ENCODE measurements around the gene RABL3. TPM values are rescaled to one million over a fixed set of nuclear protein-coding genes. Genes with fewer than 3 reads are reported as not detected.

Gene RABL3
- total RNA-seq, 1 experiment from 2014 or later = 14.6 TPM

DNA sequence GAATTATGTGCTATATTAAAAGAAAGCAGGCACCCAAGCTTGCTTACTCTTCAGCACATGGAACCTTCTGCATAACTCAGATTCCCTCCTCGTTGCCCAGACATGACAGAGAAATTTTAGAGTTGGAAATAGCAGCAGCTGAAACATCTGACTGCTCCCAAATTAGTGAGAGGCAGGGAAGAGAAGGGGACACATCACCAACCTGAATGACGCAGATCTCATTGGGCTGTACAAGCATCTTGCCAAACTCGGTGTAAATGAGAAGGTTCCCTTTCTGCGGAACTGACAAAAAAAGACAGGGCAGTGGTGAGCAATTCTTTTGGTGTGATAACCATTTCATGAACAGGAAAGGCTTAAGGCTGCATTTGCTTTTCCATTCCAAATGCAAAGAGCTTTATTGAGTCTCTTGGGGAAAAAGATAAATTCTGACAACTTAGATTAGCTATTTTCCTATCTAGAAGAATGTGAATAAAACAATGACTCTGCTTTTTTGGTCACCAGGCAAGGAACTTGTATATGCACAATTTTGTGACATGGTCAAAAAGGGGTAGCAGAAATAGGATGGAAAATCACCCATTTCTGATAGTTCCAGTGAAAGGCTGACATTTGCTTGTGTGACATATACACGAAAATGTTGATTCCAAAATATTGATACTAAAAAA lies 95.4 kb downstream of the RABL3 start:
- DNase-seq = no peak
- TF ChIP-seq CTCF (IDR thresholded peaks at IDR 0.05; ENCODE audit: unreplicated experiment) = no peak
- Mint-ChIP-seq H3K4me3 (ENCODE audit: low read depth, unreplicated experiment) (no peak overlapping the region), H3K9me3 (ENCODE audit: low read depth, unreplicated experiment) (no peaks in the 10 kb centered on the region), H3K36me3 (ENCODE audit: insufficient read depth, unreplicated experiment) (no peaks in the 10 kb centered on the region), H3K27ac (ENCODE audit: unreplicated experiment) (no peak overlapping the region), H3K27me3 (ENCODE audit: unreplicated experiment) (no peaks in the 10 kb centered on the region), H3K4me1 (ENCODE audit: low read depth, unreplicated experiment) (no peaks in the 10 kb centered on the region)
- BruUV-seq (replicated peaks) = no TSS peak
- intact Hi-C loops (cut with micrococcal nuclease; ENCODE audit: unreplicated experiment) = no loop called here
- CTCF ChIA-PET = interaction anchor here (0.7 kb wide), 1 partner anchor 563 kb away, joined by 3 read pairs; no protein-coding TSS in a partner anchor

DNA sequence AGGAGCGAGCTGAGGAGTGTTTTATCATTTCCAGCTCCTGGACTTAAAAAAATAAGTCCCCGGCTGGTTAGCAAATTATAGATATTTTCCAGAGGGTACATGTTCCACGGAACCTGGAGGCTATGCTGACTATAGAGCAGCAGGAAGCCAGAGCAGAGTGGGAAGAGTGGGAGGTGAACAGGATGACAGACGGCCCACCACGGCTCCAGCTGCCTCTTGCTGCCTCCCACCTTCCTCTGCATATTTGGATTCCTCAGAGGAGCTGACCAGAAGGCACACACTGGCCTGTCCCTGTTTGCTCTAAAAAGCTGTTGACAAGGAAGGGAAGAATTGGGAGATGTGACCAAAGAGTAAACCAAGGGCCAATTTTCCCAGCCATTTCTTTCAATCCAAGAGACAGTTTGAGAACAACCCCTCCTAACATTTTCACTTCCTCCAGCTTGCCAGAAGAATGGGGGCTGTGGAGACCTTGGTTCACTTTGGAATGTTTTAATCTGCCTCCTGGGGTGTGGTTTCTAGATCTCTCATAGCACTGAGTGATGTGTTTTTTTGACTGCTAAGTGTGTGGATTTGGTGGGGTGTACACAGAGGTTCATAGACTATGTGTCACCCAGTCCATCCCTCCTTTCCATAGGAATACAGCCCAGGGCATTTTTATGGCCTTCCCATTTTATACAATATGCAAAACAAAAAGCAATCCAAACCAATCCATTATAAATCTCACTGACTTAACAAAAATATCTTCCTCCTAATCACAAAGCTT lies 97.1 kb downstream of the RABL3 start:
- CTCF ChIA-PET = no interaction called here
- Mint-ChIP-seq H3K27ac (ENCODE audit: unreplicated experiment) (no peak overlapping the region), H3K4me1 (ENCODE audit: low read depth, unreplicated experiment) (no peaks in the 10 kb centered on the region), H3K9me3 (ENCODE audit: low read depth, unreplicated experiment) (no peaks in the 10 kb centered on the region), H3K4me3 (ENCODE audit: low read depth, unreplicated experiment) (no peak overlapping the region), H3K27me3 (ENCODE audit: unreplicated experiment) (no peaks in the 10 kb centered on the region), H3K36me3 (ENCODE audit: insufficient read depth, unreplicated experiment) (no peaks in the 10 kb centered on the region)
- no peak for DNase-seq
- BruUV-seq (replicated peaks) = no TSS peak
- no peak for TF ChIP-seq CTCF (IDR thresholded peaks at IDR 0.05; ENCODE audit: unreplicated experiment)
- intact Hi-C loops (cut with micrococcal nuclease; ENCODE audit: unreplicated experiment) = no loop called here

DNA sequence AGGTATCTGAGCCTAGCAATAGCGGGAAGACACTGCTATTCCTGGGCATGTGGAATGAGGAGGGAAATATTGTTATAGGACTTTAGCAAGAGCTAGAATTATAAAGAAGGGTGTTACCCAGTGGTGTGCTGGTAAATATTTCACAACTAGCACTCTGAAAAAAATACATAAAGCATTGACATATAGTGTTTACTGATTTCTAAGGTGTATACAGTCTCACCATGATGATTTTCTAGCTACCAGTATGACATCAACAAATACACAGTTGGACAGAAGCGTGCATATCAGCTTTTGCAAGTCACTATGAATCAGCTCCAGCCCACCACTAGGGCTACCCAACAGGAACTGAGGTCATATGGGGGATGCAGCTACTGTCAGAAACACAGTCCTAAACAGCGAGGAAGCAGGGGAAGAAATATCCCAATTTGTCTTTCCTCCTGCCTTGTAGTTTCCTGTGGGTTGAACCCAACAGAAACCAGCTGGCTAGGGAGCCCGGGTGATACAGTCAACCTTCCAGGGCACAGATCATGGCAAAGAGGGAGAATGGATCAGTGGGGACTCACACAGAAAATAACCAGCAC lies 99.9 kb downstream of the RABL3 start:
- H3K27ac Mint-ChIP-seq (ENCODE audit: unreplicated experiment) = no peak overlapping the region
- intact Hi-C loops (cut with micrococcal nuclease; ENCODE audit: unreplicated experiment) = no loop called here
- DNase-seq = no peak
- no TSS peak for BruUV-seq (replicated peaks)
- no peak overlapping the region for H3K4me3 Mint-ChIP-seq (ENCODE audit: low read depth, unreplicated experiment)
- H3K9me3 Mint-ChIP-seq (ENCODE audit: low read depth, unreplicated experiment) = peaks cover 6% of the 10 kb centered on the region
- no peak for TF ChIP-seq CTCF (IDR thresholded peaks at IDR 0.05; ENCODE audit: unreplicated experiment)
- H3K4me1 Mint-ChIP-seq (ENCODE audit: low read depth, unreplicated experiment) = no peaks in the 10 kb centered on the region
- H3K36me3 Mint-ChIP-seq (ENCODE audit: insufficient read depth, unreplicated experiment) = no peaks in the 10 kb centered on the region
- CTCF ChIA-PET = no interaction called here
- no peaks in the 10 kb centered on the region for H3K27me3 Mint-ChIP-seq (ENCODE audit: unreplicated experiment)

DNA sequence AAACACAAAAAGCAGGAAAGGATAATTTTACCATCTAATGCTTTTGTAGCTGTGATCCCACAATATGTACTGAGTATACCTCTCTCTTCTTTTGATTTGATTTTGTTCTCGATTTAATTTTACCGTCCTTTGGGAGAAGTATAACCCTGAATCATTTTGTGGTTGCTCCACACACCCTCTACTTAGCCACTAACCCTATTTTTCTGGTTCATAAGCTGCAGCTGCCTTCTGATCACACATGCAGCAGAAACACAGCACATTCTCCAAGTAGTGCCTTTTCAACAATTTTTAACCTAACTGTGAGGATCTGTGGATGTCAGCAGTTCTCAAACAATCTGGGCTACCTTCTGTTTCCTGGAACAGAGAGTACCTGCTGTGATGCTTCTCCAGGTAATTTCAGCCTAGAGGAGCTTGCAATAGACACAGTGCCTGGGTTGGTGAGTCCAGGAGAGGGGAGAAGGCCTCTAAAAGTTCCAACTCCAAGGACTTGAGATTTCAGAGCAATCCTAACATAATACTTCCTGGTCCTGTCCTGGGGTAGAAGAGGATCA lies 100.5 kb downstream of the RABL3 start:
- CTCF ChIA-PET = no interaction called here
- Mint-ChIP-seq H3K4me1 (ENCODE audit: low read depth, unreplicated experiment) (no peaks in the 10 kb centered on the region), H3K27ac (ENCODE audit: unreplicated experiment) (no peak overlapping the region), H3K4me3 (ENCODE audit: low read depth, unreplicated experiment) (no peak overlapping the region), H3K27me3 (ENCODE audit: unreplicated experiment) (no peaks in the 10 kb centered on the region), H3K9me3 (ENCODE audit: low read depth, unreplicated experiment) (peaks cover 6% of the 10 kb centered on the region), H3K36me3 (ENCODE audit: insufficient read depth, unreplicated experiment) (no peaks in the 10 kb centered on the region)
- intact Hi-C loops (cut with micrococcal nuclease; ENCODE audit: unreplicated experiment) = no loop called here
- no TSS peak for BruUV-seq (replicated peaks)
- no peak for TF ChIP-seq CTCF (IDR thresholded peaks at IDR 0.05; ENCODE audit: unreplicated experiment)
- no peak for DNase-seq

All from Calu3 (cell line).